NCI-H2196 treated with DMSO at 0.1 percent for 48 hours (cell line): ENCODE data around the gene IGSF23.
"Not testable (repeated sequence)": the region's sequence is repeated elsewhere in the genome, so short reads cannot be mapped to it uniquely, and the experiment has no call there.

Source experiments
- DNase-seq: peaks from one replicate; lab custom pipeline; 2025; ENCODE audit not compliant: unreplicated experiment; lab: John Stamatoyannopoulos, UW

IGSF23 gene

GRCh38 chr19:44587963-44588770 is 25.2 kb upstream of the IGSF23 start:
- DNase-seq, result no peak

- no peak for DNase-seq
Observed at GRCh38 chr19:44588771-44589112, 24.6 kb upstream of the IGSF23 start.

GRCh38 chr19:44590245-44591059 is 22.9 kb upstream of the IGSF23 start:
- DNase-seq, result no peak

GRCh38 chr19:44591340-44591993 is 21.9 kb upstream of the IGSF23 start:
- not testable (repeated sequence) for DNase-seq

GRCh38 chr19:44592451-44592890 is 20.9 kb upstream of the IGSF23 start:
- no peak for DNase-seq

GRCh38 chr19:44593294-44593693 is 20.1 kb upstream of the IGSF23 start:
- DNase-seq, result no peak

GRCh38 chr19:44593866-44594266 is 19.5 kb upstream of the IGSF23 start:
- DNase-seq, result not testable (repeated sequence)

- no peak for DNase-seq
Observed at GRCh38 chr19:44596428-44597130, 16.8 kb upstream of the IGSF23 start.

GRCh38 chr19:44597131-44597491 is 16.3 kb upstream of the IGSF23 start:
- no peak for DNase-seq

- no peak for DNase-seq
Observed at GRCh38 chr19:44598355-44598754, 15.0 kb upstream of the IGSF23 start.

- DNase-seq, result no peak
Observed at GRCh38 chr19:44598880-44599279, 14.5 kb upstream of the IGSF23 start.

- DNase-seq, result no peak
Observed at GRCh38 chr19:44600466-44600865, 12.9 kb upstream of the IGSF23 start.

GRCh38 chr19:44602081-44602480 is 11.3 kb upstream of the IGSF23 start:
- peak; percentile 51 for DNase-seq

- no peak for DNase-seq
Observed at GRCh38 chr19:44603201-44603945, 10.0 kb upstream of the IGSF23 start.

- no peak for DNase-seq
Observed at GRCh38 chr19:44604241-44604640, 9.1 kb upstream of the IGSF23 start.

- DNase-seq, result no peak
Observed at GRCh38 chr19:44605547-44605946, 7.8 kb upstream of the IGSF23 start.

GRCh38 chr19:44607049-44607448 is 6.3 kb upstream of the IGSF23 start:
- no peak for DNase-seq

- DNase-seq, result no peak
Observed at GRCh38 chr19:44607917-44608316, 5.4 kb upstream of the IGSF23 start.

- no peak for DNase-seq
Observed at GRCh38 chr19:44608391-44608821, 5.0 kb upstream of the IGSF23 start.

- no peak for DNase-seq
Observed at GRCh38 chr19:44609219-44609618, 4.1 kb upstream of the IGSF23 start.
